Measurements from ENCODE around the gene PAMR1. TPM values are rescaled to one million over a fixed set of nuclear protein-coding genes. Genes with fewer than 3 reads are reported as not detected.

The PAMR1 gene
- total and polyA plus RNA-seq, 4 experiments from 2014 or later = not detected

GRCh38 chr11:35403765-35404387 is 121.5 kb downstream of the PAMR1 start:
- peaks cover 0 to 1% (median under 1%) of the 10 kb centered on the region in 4 donors for H3K4me1 Mint-ChIP-seq
- Histone ChIP-seq H3K4me1 (ENCODE audit: insufficient read depth, low read length) (no peaks in the 10 kb centered on the region), H3K27ac (ENCODE audit: low read depth, low read length) (no peak overlapping the region), H3K4me3 (ENCODE audit: low read length in 2 of 2) (no peak overlapping the region), H3K36me3 (ENCODE audit: insufficient read depth, low read length) (no peaks in the 10 kb centered on the region), H3K9me3 (ENCODE audit: control insufficient read depth in 1 of 2, low read length in 2 of 2) (no peaks in the 10 kb centered on the region), H3K27me3 (ENCODE audit: insufficient read depth, low read length) (peaks cover 5% of the 10 kb centered on the region)
- H3K27me3 Mint-ChIP-seq = peaks cover 9 to 14% of the 10 kb centered on the region in 2 donors
- no peaks in the 10 kb centered on the region for H3K36me3 Mint-ChIP-seq
- DNase-seq = no peak
- intact Hi-C loops (cut with micrococcal nuclease) = no loop called here
- no peaks in the 10 kb centered on the region for H3K9me3 Mint-ChIP-seq
- ChIA-PET POLR2A (ENCODE audit: partially characterized antibody) (no interaction called here), CTCF (ENCODE audit: partially characterized antibody) (interaction anchor here (1.1 to 2.3 kb wide), 10 partner anchors 8 to 817 kb away, joined by 3 to 13 read pairs (median 4); no protein-coding TSS in a partner anchor)
- H3K4me3 Mint-ChIP-seq = no peak overlapping the region
- no peak overlapping the region for H3K27ac Mint-ChIP-seq

DNA sequence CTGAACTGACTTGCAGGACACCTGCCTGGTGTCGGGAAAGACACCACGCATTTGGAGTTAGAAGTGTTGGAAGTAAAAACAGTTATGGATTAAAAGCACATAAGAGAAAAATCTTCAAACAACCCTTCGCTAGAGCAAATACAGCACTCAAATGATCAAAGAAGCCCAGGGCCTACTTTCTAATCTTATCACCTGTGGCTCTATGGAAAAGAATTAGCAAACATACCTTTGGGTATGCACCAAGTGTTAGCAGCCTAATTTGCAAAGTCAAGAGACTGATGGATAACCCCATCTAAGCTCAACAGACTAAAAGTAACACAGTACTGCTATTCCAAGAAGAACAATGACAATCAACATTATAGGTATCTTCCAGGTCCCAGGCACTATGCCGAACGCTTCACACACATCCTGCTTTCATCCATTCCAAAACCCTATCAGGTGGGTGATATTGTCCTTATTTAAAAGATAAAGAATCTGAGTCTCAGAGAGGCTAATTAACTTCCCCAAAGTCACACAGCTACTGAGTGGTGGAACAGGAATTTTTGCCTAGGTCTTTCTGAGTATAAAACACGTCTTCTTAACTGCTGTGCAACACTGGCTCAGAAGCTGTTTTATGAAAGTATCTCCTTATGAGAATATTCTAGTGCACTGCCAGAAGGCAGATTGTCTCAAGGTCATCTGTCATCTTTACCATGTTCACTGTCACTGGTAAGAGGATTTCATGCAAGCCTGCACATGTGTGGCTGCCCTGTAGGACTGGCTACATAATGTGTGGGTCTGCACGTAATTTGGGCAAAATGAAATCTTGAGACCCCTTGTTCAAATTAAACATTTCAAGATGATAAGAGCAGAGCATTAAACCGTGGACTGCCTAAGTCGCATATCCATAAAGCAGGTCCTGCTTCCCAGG is 122.4 kb downstream of the PAMR1 start:
- Mint-ChIP-seq H3K36me3 (no peaks in the 10 kb centered on the region), H3K27me3 (peaks cover 9 to 15% of the 10 kb centered on the region in 2 donors), H3K4me1 (peaks cover 0 to 1% (median under 1%) of the 10 kb centered on the region in 4 donors), H3K27ac (no peak overlapping the region), H3K9me3 (no peaks in the 10 kb centered on the region), H3K4me3 (no peak overlapping the region)
- ChIA-PET POLR2A (ENCODE audit: partially characterized antibody) (no interaction called here), CTCF (ENCODE audit: partially characterized antibody) (interaction anchor here (1.1 to 2.3 kb wide), 8 partner anchors 8 to 817 kb away, joined by 3 to 8 read pairs (median 4); no protein-coding TSS in a partner anchor)
- H3K27ac ChIP-seq (ENCODE audit: low read depth, low read length) = no peak overlapping the region
- H3K27me3 ChIP-seq (ENCODE audit: insufficient read depth, low read length) = peaks cover 5% of the 10 kb centered on the region
- H3K9me3 ChIP-seq (ENCODE audit: control insufficient read depth in 1 of 2, low read length in 2 of 2) = no peaks in the 10 kb centered on the region
- no peak for DNase-seq
- H3K4me1 ChIP-seq (ENCODE audit: insufficient read depth, low read length) = no peaks in the 10 kb centered on the region
- intact Hi-C loops (cut with micrococcal nuclease) = no loop called here
- H3K36me3 ChIP-seq (ENCODE audit: insufficient read depth, low read length) = no peaks in the 10 kb centered on the region
- H3K4me3 ChIP-seq (ENCODE audit: low read length in 2 of 2) = no peak overlapping the region

- Mint-ChIP-seq H3K9me3 (peaks cover 0 to 4% (median 0%) of the 10 kb centered on the region in 8 donors), H3K4me3 (no peak overlapping the region)
These were observed 126.5 kb downstream of the PAMR1 start for GRCh38 chr11:35398881-35399280.

DNA sequence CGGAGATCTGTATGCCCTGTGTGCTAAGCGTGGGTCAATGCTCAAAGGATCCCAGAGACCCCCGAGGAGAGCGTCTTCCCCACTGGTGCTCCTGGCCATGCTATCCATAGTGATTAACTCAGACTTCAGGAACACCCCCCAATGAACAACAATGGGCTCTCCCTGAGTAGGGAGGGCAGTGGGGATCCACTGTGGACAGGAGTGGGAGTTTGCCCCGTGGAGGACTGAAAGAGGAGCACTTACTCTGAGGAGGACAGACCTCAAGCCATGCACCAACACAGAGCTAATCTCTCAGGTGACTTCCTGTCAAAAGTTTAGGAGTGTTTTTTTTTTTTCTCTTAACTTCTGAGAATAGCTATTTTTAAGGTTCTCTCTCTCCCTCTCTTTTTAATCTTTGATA is 130.5 kb downstream of the PAMR1 start:
- Mint-ChIP-seq H3K36me3 (no peaks in the 10 kb centered on the region), H3K27me3 (peaks cover 5 to 15% of the 10 kb centered on the region in 2 donors), H3K4me1 (peaks cover 11 to 23% (median 18%) of the 10 kb centered on the region in 4 donors), H3K9me3 (peaks cover 0 to 5% (median 0%) of the 10 kb centered on the region in 8 donors), H3K4me3 (no peak overlapping the region), H3K27ac (no peak overlapping the region)
- Histone ChIP-seq H3K27ac (ENCODE audit: low read depth, low read length) (no peak overlapping the region), H3K9me3 (ENCODE audit: control insufficient read depth in 1 of 2, low read length in 2 of 2) (no peaks in the 10 kb centered on the region), H3K27me3 (ENCODE audit: insufficient read depth, low read length) (no peaks in the 10 kb centered on the region), H3K4me1 (ENCODE audit: insufficient read depth, low read length) (peaks cover 19% of the 10 kb centered on the region), H3K4me3 (ENCODE audit: low read length in 2 of 2) (no peak overlapping the region), H3K36me3 (ENCODE audit: insufficient read depth, low read length) (no peaks in the 10 kb centered on the region)
- intact Hi-C loops (cut with micrococcal nuclease) = loop anchor here (5.0 kb wide), 4 partner anchors 158 to 253 kb away; no protein-coding TSS in a partner anchor
- CTCF ChIA-PET (ENCODE audit: partially characterized antibody) = interaction anchor here (0.7 to 8.7 kb wide), 12 partner anchors 8 to 808 kb away, joined by 3 to 158 read pairs (median 4); no protein-coding TSS in a partner anchor
- DNase-seq = no peak
- POLR2A ChIA-PET (ENCODE audit: partially characterized antibody) = no interaction called here

More at GRCh38 chr11:35398881-35399280, 126.5 kb downstream of the PAMR1 start:
- no peaks in the 10 kb centered on the region for H3K9me3 ChIP-seq (ENCODE audit: control insufficient read depth in 1 of 2, low read length in 2 of 2)
- POLR2A ChIA-PET (ENCODE audit: partially characterized antibody) = no interaction called here
- intact Hi-C loops (cut with micrococcal nuclease) = no loop called here
- H3K27me3 ChIP-seq (ENCODE audit: insufficient read depth, low read length) = no peaks in the 10 kb centered on the region
- Mint-ChIP-seq H3K27me3 (peaks cover 5 to 18% of the 10 kb centered on the region in 2 donors), H3K4me1 (no peaks in the 10 kb centered on the region), H3K27ac (peak overlapping the region in 1 of 7 donors; percentile 30), H3K36me3 (no peaks in the 10 kb centered on the region)
- CTCF ChIA-PET (ENCODE audit: partially characterized antibody) = interaction anchor here (1.0 to 1.4 kb wide), 3 partner anchors 9 to 813 kb away, joined by 3 to 5 read pairs (median 4); no protein-coding TSS in a partner anchor
- DNase-seq = no peak
- H3K4me1 ChIP-seq (ENCODE audit: insufficient read depth, low read length) = no peaks in the 10 kb centered on the region
- H3K36me3 ChIP-seq (ENCODE audit: insufficient read depth, low read length) = no peaks in the 10 kb centered on the region
- no peak overlapping the region for H3K4me3 ChIP-seq (ENCODE audit: low read length in 2 of 2)
- no peak overlapping the region for H3K27ac ChIP-seq (ENCODE audit: low read depth, low read length)

- DNase-seq = no peak
- ChIA-PET POLR2A (ENCODE audit: partially characterized antibody) (no interaction called here), CTCF (ENCODE audit: partially characterized antibody) (interaction anchor here (0.7 to 8.7 kb wide), 15 partner anchors 11 to 806 kb away, joined by 3 to 158 read pairs (median 10); no protein-coding TSS in a partner anchor)
- Mint-ChIP-seq H3K4me3 (no peak overlapping the region), H3K36me3 (no peaks in the 10 kb centered on the region), H3K4me1 (peaks cover 13 to 27% (median 18%) of the 10 kb centered on the region in 4 donors), H3K9me3 (peaks cover 0 to 5% (median 0%) of the 10 kb centered on the region in 8 donors), H3K27ac (no peak overlapping the region), H3K27me3 (peaks cover 0 to 3% of the 10 kb centered on the region in 2 donors)
- Histone ChIP-seq H3K4me1 (ENCODE audit: insufficient read depth, low read length) (peaks cover 19% of the 10 kb centered on the region), H3K9me3 (ENCODE audit: control insufficient read depth in 1 of 2, low read length in 2 of 2) (no peaks in the 10 kb centered on the region), H3K27me3 (ENCODE audit: insufficient read depth, low read length) (no peaks in the 10 kb centered on the region), H3K36me3 (ENCODE audit: insufficient read depth, low read length) (no peaks in the 10 kb centered on the region), H3K27ac (ENCODE audit: low read depth, low read length) (no peak overlapping the region), H3K4me3 (ENCODE audit: low read length in 2 of 2) (no peak overlapping the region)
- intact Hi-C loops (cut with micrococcal nuclease) = loop anchor here (5.0 kb wide), 4 partner anchors 156 to 251 kb away; no protein-coding TSS in a partner anchor
These were observed 132.3 kb downstream of the PAMR1 start for GRCh38 chr11:35393098-35393497.

DNA sequence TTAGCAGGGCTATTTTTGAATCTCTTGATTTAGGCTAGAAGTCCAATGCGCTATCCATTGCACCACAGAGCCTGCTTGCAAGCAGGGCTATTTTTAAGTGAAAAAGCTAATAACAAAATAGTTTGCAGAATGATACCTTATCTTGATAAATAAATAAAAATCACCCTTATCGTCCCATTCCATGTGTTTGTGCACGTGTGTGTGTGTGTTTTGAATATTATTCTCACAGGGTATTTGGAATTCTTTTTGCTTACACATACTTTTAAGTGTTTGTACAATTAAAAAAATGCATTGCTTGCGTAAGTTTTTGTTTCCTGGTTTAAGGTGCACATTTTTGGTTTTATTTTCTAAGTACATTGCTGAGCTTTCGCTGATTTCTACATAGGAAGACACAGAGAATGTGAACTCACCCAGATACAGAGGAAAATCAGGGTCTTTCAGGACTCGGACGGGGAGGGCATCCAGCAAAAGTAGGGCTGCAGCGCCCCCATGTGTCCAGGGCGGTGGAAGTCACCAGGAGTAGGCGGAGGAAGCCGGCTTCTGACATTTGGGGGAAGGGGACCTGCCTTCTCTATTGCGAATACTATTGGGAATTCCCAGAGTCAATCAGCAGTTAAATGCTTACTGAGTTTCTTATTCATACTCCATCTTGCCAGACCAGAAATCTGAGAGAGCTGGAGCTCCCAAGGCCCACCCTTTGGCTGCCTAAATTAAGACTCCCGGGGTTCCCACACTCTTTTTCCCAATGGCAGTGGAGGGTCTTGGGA is 133.3 kb downstream of the PAMR1 start:
- no peaks in the 10 kb centered on the region for H3K36me3 Mint-ChIP-seq
- H3K9me3 Mint-ChIP-seq = peaks cover 0 to 5% (median 0%) of the 10 kb centered on the region in 8 donors
- intact Hi-C loops (cut with micrococcal nuclease) = loop anchor here (1.0 to 5.0 kb wide), 11 partner anchors 86 to 879 kb away; partner anchors contain the start of gene ELF5
- DNase-seq = peak; percentile 74 to 82 (median 78)
- ChIA-PET CTCF (ENCODE audit: partially characterized antibody) (interaction anchor here (0.7 to 8.7 kb wide), 48 partner anchors 12 to 879 kb away, joined by 3 to 158 read pairs (median 4); partner anchors contain the start of gene ELF5), POLR2A (ENCODE audit: partially characterized antibody) (interaction anchor here (1.1 to 2.1 kb wide), 4 partner anchors 61 to 465 kb away, joined by 3 to 10 read pairs (median 5); no protein-coding TSS in a partner anchor)
- H3K4me3 Mint-ChIP-seq = peak overlapping the region; percentile 22 to 79 (median 64)
- peak overlapping the region in 5 of 7 donors; percentile 5 to 74 (median 47) for H3K27ac Mint-ChIP-seq
- Histone ChIP-seq H3K4me1 (ENCODE audit: insufficient read depth, low read length) (peaks cover 19% of the 10 kb centered on the region), H3K4me3 (ENCODE audit: low read length in 2 of 2) (peak overlapping the region in 1 of 2 donors; percentile 16), H3K27me3 (ENCODE audit: insufficient read depth, low read length) (no peaks in the 10 kb centered on the region), H3K36me3 (ENCODE audit: insufficient read depth, low read length) (no peaks in the 10 kb centered on the region), H3K9me3 (ENCODE audit: control insufficient read depth in 1 of 2, low read length in 2 of 2) (no peaks in the 10 kb centered on the region), H3K27ac (ENCODE audit: low read depth, low read length) (no peak overlapping the region)
- H3K27me3 Mint-ChIP-seq = no peaks in the 10 kb centered on the region
- H3K4me1 Mint-ChIP-seq = peaks cover 13 to 27% (median 19%) of the 10 kb centered on the region in 4 donors
